GM23338 (cell line): ENCODE results near the gene TRPM3.

Experiments
- EZH2phosphoT487 ChIP-seq: fragments of 200-600 bp; sonication (generic); IDR thresholded peaks from one replicate; pipeline ENCODE4 v1.8.1; 2018; ENCODE audit warnings: antibody characterized with exemption; ENCODE audit not compliant: unreplicated experiment
- TF ChIP-seq, protein P1 (sequence below), 2 experiments: fragments of 200-600 bp in 1 of 2; sonication (generic) in 1 of 2; conservative IDR thresholded peaks; 2 replicates each; pipeline versions ENCODE4 v1.5.1 to v1.6.1; 2016 to 2017; ENCODE audit warnings: antibody characterized with exemption in 2 of 2, low read depth in 2 of 2, mild to moderate bottlenecking in 2 of 2, moderate library complexity in 1 of 2
- TF ChIP-seq, protein P2 (sequence below): IDR thresholded peaks from one replicate; pipeline ENCODE4 v1.6.1; 2018; ENCODE audit warnings: antibody characterized with exemption; ENCODE audit not compliant: unreplicated experiment

DNA sequence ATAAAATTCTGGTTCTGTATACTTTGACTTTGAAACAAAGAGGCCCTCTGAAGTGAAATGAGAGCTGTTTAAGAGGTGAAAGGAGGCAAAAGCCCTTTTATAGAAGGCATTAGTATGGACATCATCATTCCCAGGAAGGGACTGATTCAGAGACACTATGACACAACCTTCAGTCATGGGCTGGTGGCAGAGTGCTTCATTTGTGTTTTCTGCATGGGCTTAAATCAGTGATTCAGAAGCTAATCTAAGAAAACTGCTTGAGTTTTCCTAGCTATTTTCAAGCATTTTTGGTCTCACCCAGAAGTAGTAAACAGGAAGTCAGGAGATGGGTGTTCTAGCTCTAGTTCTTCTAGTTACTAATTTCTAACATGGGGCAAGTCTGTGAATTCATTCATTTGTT is 288.9 kb downstream of the TRPM3 start:
- TF ChIP-seq, protein P1, sequence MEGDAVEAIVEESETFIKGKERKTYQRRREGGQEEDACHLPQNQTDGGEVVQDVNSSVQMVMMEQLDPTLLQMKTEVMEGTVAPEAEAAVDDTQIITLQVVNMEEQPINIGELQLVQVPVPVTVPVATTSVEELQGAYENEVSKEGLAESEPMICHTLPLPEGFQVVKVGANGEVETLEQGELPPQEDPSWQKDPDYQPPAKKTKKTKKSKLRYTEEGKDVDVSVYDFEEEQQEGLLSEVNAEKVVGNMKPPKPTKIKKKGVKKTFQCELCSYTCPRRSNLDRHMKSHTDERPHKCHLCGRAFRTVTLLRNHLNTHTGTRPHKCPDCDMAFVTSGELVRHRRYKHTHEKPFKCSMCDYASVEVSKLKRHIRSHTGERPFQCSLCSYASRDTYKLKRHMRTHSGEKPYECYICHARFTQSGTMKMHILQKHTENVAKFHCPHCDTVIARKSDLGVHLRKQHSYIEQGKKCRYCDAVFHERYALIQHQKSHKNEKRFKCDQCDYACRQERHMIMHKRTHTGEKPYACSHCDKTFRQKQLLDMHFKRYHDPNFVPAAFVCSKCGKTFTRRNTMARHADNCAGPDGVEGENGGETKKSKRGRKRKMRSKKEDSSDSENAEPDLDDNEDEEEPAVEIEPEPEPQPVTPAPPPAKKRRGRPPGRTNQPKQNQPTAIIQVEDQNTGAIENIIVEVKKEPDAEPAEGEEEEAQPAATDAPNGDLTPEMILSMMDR (conservative IDR thresholded peaks at IDR 0.05; ENCODE audit: low read depth in 2 of 2): no peak
- TF ChIP-seq, protein P2, sequence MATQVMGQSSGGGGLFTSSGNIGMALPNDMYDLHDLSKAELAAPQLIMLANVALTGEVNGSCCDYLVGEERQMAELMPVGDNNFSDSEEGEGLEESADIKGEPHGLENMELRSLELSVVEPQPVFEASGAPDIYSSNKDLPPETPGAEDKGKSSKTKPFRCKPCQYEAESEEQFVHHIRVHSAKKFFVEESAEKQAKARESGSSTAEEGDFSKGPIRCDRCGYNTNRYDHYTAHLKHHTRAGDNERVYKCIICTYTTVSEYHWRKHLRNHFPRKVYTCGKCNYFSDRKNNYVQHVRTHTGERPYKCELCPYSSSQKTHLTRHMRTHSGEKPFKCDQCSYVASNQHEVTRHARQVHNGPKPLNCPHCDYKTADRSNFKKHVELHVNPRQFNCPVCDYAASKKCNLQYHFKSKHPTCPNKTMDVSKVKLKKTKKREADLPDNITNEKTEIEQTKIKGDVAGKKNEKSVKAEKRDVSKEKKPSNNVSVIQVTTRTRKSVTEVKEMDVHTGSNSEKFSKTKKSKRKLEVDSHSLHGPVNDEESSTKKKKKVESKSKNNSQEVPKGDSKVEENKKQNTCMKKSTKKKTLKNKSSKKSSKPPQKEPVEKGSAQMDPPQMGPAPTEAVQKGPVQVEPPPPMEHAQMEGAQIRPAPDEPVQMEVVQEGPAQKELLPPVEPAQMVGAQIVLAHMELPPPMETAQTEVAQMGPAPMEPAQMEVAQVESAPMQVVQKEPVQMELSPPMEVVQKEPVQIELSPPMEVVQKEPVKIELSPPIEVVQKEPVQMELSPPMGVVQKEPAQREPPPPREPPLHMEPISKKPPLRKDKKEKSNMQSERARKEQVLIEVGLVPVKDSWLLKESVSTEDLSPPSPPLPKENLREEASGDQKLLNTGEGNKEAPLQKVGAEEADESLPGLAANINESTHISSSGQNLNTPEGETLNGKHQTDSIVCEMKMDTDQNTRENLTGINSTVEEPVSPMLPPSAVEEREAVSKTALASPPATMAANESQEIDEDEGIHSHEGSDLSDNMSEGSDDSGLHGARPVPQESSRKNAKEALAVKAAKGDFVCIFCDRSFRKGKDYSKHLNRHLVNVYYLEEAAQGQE: no peak
- no peak for TF ChIP-seq EZH2phosphoT487
